DLD1 (cell line): ENCODE results near the gene CLEC16A.

Experiments
- in situ Hi-C: cut with HindIII; loops from 2 replicates; pipeline ENCODE4 v1.10.0; 2017; ENCODE audit warnings: low sequenced_read_pairs

CLEC16A gene

GRCh38 chr16:11133344-11133943 lies 189.1 kb downstream of the CLEC16A start:
- in situ Hi-C loops, result no loop called here

DNA sequence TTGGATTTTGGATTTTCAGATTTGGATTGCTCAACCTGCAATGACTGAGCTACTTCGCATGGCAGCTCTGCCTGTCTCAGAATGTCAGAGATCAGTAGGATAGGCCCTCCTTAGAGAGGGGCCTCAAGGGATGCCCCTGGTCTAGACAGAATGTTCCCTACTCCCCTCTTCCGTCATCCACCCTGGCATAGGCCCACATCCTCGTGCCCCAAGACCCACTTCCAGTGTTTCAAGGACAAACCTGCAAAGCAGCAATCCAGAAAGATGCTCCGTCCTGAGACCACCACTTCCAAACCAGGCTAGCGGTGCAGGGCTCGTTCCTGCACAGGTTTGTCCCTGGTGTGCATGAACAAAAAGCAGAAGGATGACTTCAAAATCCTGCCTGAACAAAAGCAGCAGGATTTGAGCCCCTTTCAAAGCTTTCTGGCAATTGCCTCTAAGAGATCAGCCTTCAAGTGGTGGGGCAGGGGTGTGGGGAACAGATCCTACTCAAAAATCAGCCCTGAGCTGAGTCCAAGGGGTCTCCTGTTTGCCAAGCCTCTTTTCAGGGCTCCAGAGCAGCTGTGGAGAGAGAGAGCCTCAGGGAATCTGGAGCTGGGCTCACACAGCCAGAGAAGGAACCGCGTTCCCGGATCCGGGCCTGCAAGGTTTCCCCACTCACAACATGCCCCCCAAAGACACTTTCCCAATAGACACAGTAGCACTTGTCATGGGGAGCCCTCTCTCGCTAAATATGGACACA lies 190.5 kb downstream of the CLEC16A start:
- in situ Hi-C loops, result no loop called here

- in situ Hi-C loops, result no loop called here
Observed at GRCh38 chr16:11135464-11135973, 191.2 kb downstream of the CLEC16A start.

DNA sequence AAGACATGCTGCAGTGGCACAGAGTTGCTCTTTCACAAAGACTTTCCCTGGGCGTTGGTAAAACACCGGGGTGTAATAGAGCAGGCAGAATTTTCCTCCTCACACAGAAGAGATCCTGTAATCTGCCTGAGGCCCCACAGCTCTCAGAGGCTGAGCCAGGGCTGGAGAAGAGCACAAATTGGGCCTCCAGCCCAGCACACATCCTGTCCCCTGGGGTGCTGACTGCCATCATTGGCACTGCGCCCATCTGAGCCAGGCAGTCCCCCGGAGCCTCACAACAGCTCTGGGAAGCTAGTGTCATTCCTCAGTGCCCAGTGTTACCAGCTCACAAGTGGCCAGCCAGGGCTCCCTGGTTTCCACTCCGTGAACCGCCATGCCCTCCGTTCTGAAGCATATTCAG lies 192.2 kb downstream of the CLEC16A start:
- in situ Hi-C loops, result no loop called here

GRCh38 chr16:11138022-11138768 lies 193.8 kb downstream of the CLEC16A start:
- in situ Hi-C loops, result no loop called here

GRCh38 chr16:11138769-11139325 lies 194.5 kb downstream of the CLEC16A start:
- in situ Hi-C loops, result no loop called here

DNA sequence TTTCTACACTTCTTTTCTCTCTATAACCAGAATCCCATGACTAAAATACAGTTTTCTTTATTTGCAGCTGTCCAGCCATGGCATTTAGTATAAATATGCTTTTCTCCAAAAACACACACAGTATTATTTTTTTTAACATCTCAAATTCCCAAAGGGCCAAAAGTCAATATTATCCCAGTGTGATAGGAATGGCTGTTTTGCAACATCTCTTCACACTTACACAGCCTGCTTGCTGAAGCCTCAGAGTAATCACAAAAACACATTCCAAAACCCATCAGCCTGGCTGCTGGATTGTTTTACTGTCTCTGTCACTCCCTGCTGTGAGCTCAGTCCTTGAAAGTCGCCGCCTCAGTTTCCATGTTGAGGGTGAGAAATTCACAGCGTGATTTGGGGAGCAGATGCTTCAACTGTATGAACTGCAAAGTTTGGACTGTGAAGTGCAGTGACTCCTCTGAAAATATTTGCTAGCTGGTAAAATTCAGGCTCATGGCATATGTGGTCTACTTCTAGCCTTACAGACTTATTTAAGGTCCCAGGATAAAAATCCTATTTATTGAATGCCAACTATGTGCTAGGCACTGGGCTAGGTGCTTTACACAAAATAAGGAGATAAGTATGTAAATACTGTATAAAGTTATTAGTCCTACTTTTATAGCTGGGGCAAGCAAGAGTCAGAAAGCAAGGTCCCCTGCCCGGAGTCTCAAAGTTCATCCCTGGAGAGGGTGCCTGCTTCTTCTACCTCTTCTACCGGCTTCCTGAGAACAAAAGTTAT lies 195.1 kb downstream of the CLEC16A start:
- in situ Hi-C loops, result no loop called here

DNA sequence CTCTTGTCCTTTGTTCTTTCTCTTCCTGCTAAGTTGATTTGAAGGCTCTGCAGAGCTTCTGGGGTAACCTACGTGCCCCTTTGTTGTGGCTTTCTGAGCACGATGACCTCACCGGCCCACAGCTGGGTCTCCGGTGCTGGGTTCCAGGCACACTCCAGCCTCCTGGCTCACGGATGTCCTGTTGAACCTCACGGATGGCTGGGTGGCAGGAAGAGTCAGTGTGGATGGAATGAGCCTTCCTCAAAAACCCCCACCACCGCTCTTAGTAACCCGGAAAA lies 195.7 kb downstream of the CLEC16A start:
- in situ Hi-C loops, result no loop called here

GRCh38 chr16:11140466-11140865 lies 196.1 kb downstream of the CLEC16A start:
- in situ Hi-C loops, result no loop called here

DNA sequence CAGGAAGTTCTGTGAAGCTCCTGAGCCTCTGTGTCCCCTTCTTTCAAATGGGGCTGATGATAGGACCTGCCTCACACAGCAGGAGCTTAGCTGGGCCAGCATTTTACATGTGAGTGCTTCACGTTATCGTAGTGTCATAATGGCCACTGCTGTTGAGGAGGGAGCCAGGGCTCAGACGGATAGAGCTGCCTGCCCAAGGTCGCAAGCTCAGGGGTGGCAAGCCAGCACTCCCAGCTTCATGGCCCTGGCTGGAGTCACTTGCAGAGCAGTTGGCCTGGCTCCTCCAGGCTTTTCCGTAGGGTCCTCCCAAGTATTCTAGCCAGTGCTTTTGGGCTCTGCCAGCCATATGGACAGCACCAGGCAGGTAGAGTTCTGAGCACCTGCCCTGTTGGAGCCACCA lies 196.5 kb downstream of the CLEC16A start:
- in situ Hi-C loops, result no loop called here

DNA sequence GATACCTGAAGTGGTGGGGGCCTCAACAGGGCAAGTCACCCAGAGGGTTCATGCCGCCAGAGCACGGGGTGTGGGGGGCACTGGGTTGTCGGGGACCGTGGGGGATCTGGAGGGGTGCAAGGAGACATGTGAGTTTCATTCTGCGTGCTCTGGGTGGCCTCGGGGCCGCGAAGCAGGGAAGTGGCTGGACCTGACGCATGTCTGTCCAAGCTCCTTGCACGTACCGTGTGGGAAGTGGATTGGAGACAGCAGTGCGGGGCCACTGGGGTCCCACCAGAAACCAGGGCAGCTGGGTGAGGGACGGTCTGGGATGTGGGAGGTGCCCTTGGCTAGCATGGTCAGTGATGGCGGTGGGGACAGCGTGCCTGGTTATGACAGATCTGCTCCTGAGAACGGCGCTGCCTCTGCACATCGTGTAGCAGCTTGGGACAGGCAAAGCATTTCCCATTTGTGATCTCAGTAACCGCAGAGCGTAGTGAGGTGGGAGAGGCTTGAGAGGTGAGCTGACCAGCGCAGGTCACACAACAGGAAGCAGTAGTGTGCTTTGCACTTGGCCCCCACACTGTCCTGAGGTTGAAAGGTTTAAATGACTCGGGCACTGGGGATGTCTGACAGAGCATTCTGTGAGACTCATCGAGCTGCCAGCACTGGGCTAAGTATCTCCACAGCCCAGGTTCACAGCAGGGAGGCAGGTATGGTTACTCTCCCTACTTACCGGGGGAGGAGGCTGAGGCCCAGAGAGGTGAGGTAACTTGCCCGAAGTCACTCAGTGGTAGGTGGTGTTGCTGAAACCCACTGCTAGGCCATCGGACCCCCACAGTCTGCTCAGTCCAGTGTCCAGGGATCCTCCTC lies 197.3 kb downstream of the CLEC16A start:
- in situ Hi-C loops, result no loop called here

GRCh38 chr16:11142261-11142630 lies 197.9 kb downstream of the CLEC16A start:
- in situ Hi-C loops, result no loop called here

GRCh38 chr16:11142951-11143350 lies 198.6 kb downstream of the CLEC16A start:
- in situ Hi-C loops, result no loop called here

GRCh38 chr16:11143372-11144035 lies 199.1 kb downstream of the CLEC16A start:
- in situ Hi-C loops, result no loop called here

GRCh38 chr16:11144122-11144521 lies 199.8 kb downstream of the CLEC16A start:
- in situ Hi-C loops, result no loop called here

- in situ Hi-C loops, result no loop called here
Observed at GRCh38 chr16:11145173-11145818, 200.9 kb downstream of the CLEC16A start.

- in situ Hi-C loops, result no loop called here
Observed at GRCh38 chr16:11145819-11146211, 201.5 kb downstream of the CLEC16A start.

DNA sequence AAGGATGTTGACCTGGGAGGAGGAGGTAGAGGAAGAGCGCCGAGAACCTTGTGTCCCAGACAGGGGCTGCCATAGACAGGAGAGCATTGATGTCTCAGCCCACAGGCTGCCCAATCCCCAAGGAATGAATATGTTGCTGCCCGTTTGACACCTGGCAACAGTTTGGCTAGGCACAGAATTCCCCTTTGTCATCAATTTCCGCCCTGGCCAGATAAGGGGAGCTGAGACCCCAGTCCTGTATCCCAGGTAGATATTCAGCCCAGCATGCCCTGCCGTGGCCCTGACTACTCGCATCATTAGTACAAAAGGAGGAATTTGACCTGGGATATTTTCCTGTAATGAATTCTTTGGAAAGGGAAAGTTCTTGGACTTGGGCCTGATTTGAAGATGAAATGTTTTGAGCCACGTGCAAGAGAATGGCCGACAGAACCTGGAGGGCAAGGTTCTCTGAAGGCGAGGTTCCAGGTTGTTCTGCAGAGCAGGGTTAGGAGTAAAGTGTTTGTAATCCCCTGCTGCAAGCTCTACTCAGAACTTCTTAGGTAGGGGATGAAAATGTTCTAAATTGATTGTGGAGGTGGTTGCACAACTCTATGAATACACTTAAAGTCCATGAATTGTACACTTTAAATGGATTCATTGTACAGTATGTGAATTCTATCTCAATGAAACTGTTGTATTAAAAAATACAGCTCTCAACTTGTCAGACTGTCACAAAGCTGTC lies 202.8 kb downstream of the CLEC16A start:
- in situ Hi-C loops, result no loop called here
